Activated CD4-positive, CD25-positive, alpha-beta regulatory T cell treated with anti-CD3 and anti-CD28 coated beads, Interleukin-2, amount 50 U/mL, for 24 hours (primary cell): ENCODE results near the gene BRPF1.
"Not testable (repeated sequence)": the region's sequence is repeated elsewhere in the genome, so short reads cannot be mapped to it uniquely, and the experiment has no call there.

Experiments
- ATAC-seq, 2 donors: fragments of 150-1000 bp; cut with Tn5 transposase; one replicate each; pipeline ENCODE4 v1.10.0; 2021; ENCODE audit warnings: mild to moderate bottlenecking in 1 of 2, moderate library complexity in 1 of 2

BRPF1 gene

DNA sequence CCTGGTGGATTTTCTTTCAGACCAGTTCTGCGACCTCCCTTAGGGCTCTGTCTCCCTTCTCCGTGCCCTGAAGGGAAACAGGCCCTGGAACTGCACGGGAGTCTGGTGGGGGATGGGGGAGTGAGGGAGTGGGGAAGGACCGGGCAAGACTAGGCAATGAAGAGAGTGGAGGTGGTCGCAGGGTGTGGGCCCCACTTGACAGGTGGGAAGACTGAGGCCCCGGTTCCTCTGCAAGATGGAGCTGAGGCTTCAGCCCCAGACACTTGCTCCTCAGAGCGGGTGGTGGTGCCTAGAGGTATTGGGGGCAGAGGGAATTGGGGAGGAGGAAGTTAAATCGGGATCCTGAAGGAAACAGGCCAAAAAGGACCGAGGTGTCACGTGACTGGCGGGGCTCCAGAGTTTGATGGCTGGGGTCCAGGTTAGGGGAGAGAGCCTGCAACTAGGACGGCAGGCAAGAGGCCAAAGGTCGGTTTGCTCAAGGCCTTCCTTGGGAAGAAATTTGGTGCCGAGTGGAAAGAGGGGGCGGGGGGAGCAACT, 38.8 kb downstream of the BRPF1 start:
- ATAC-seq = no peak

DNA sequence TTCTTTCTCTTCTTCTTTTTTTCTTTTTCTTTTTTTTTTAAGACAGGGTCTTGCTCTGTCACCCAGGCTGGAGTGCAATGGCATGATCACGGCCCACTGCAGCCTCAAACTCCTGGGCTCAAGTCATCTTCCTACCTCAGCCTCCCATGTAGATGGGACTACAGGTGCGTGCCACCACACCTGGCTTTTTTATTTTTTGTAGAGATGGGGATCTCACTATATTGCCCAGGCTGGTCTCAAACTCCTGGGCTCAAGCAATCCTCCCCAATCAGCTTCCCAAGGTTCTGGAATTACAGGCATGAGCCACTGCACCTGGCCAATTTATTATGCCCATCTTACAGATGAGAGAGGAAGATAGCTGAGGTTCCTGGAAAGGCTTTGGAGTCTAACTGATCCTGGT, 39.5 kb downstream of the BRPF1 start:
- not testable (repeated sequence) for ATAC-seq

DNA sequence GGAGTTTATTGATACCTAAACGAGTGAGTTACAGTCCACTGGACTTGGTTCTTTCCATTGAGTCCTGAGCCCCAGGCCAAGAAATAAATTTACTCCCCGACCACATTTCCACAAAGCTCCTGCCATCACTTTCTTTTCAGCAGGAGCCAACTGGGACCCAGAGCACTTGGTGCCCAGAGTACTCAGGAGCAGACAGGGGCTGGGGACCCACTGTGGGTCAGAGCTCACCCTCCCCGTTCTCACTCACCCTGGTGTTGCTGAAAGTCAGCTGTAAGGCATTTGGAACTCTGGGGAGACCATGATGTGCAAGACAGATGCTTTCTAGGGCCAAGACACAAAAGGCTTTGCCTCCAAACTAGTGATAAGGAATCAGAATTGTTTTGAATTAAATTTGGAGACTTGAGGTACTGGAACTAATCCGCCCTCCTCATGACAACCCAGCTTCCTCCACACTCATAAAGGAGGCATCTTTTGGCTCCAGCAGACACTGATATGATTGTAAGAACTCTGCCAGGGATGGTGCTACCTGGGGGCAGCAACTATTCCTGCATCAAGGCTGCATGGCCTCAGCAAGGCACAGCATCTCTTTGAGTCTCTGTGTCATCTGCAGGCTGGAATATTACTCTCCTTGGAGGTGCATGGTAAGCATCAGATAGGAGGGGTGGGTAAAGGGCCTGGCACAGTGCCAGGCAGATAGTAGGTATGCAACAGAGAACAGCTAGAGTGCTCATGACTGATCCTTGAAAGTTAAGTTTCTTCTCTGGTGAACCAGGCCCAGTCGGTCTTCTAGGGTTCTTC, 45.6 kb downstream of the BRPF1 start:
- ATAC-seq = no peak

DNA sequence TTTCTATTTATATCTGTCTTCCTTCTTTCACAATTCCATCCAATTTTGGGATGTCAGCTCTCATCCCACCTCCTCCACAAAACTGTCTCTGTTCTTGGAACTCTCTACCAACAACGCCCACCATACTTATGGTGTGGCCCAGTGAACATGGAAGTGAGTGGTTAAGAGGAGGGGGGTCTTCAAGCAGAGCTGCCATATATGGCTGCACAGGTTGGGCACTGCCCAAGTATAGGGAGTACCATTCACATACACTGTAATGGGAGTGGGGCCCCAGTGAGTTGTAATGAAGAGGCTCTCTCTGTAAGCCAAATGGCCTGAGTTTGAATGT, 46.1 kb downstream of the BRPF1 start:
- ATAC-seq = peak; percentile 34 to 39

DNA sequence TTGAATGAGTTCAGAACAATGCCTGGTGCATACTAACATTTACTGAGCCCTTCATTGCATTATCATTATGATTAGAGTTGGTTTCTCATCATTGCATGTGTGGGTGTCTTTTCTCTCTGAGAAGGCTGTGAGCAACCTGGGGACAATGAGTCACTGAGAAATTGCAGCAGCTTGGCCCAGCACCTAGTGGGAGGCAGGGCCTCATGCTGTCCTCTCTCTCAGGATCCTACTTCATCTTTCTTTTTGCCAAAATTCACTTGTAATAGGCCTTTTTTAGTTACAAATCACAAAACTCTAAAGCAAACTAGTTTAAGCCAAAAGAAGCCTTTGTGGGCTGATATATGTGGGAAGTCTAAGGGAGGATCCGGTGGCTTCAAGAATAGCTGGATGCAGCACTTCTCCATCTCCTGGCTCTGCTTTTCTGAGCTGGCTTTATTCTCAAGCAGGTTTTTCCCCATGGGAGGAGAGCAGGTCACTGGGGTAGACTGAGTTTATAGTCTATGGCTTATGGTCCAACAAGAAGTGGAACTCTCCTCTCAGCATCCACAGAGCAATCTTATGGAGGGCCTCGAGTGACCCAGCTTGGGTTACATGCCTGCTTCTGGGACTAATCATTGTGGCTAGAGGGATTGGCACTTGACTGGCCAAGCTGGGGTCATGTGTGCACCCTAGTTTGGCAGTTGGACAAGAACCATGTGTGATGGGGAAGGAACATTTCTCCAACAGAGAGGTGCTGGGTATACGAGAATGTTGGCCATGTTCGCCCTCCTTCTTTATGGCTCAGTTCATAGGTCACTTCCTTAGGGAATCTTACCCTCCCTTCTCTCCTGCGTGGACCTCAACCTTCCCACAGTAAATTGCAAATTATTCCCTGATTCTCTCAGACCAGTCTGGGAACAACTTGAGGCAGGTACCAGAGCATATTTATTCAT, 46.9 kb downstream of the BRPF1 start:
- ATAC-seq = peak; percentile 96 to 97

DNA sequence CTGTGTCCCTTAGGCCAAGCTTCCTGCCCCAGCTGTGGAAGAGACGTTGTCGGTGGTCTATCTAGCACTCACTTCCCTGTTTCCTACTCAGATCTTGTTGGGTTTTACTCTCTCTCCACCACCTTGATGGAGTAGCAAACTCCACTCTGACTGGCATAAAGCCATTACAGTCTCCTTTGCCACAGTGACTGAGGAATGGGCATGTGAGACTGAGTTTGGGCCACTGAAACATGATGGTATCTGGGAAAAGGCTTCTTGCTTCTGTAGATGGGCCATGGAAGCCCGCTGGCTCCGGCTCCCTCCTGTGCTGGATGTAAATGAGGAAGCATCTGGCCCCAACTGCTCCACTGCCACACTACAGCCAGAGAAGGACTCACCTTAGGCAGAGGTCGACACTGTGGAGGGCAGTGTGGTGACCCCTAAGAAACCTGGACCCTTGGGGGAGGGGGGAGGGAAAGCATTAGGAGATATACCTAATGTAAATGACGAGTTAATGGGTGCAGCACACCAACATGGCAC, 47.6 kb downstream of the BRPF1 start:
- no peak for ATAC-seq

DNA sequence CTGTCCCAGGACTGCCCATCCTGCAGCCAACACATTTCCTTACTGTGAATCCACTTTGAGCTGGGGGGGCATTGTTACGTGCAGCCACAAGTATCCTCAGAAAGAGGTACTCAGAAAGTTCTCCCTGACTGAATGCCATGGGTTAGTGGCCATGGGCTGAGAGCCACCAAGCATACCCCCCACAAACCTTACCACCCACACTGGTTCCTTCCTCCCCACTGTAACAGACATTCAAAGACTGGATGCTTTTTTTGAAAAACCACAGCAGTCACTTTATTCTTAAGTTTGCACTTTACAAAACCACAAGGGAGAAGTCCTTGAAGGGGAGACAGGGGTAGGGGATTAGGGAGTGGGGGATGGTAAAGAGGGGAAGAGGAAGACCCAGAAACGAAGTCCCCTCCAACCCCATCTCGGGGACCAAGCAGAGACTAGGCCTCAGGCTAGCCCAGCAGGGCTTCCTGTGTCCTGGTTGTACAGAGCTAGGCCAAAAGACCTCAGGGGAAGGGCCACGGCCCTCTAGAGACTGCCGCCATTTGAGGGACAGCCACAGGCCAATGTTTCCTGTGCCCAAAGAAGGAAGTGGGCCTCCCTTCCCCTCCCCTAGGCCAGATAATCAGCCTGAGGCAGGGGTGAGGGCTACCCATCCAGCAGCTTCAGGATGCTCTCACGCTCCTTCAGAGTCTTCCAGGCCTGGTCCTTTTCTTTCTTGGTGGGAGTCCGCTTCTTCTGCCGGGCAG, 48.4 kb downstream of the BRPF1 start:
- ATAC-seq = peak; percentile 6 to 33

DNA sequence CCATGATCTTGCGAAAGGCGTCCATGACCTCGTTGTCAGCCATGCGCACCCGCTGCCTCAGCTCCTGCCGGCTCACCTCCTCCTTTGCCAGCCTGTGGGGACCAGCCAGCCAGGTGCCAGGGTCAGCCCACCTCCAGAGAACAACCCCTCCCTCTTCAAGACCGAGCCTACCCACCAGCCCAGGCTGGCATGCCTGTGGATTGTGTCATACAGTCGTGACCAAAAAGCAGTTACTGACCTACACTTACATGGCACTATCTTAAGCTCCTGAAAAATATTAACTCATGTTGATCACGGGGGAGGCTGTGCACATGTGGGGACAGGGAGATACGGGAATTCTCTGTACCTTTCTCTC, 48.9 kb downstream of the BRPF1 start:
- no peak for ATAC-seq

DNA sequence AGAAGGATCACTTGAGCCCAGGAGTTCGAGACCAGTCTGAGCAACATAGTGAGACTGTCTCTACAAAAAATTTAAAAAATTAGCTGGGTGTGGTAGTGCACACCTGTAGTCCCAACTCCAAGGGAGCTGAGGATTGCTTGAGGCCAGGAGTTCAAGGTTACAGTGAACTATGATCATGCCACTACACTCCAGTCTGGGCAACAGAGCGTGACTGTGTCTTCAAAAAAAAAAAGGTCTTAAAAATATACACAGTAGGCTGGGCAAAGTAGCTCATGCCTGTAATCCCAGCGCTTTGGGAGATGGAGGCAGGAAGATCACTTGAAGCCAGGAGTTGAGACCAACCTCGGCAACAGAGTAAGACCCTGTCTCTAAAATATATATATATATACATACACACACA, 49.4 kb downstream of the BRPF1 start:
- ATAC-seq = no peak

DNA sequence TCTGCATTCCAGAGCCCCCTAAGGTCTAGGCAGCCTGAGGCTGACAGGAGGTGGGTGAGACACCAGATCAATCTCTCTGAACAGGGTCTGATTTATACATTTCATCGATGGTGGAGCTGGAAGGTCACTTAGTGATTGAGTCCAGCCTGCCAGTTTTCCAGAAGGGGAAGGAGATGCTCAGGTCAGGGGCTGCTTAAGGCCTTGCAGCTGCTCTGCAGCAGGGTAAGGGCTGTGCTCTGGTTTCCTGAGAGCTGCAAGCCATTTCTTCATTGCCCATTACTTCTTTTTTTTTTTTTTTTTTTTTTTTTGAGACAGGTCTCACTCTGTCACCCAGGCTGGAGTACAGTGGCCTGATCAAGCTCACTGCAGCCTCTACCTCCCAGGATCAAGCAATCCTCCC, 50.0 kb downstream of the BRPF1 start:
- ATAC-seq = no peak

DNA sequence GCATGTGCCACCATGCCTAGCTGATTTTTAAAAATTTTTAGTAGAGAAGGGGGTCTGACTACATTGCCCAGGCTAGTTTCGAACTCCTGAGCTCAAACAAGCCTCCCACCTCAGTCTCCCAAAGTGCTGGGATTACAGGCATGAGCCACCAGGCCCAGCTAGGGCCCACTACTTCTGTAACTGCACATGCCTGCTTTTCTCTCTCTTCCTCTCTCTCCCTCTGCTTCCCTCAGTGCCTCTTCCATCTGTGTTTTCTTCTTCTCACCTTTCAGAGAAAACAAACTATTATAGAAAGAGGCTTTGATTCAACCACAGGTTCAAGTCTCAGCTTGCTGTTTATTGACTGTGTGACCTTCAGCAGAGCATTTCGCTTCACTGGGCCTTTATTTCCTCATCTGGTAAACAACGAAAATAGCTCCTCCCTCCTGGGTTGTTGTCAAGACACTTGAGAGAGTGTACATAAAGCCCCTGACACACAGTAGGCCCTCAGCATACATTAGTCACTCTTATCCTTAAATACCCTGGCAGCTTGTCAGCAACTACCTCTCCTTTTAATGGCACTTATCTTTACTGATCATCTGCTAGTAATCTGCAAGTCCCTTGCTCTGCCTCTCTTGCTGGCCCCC, 50.6 kb downstream of the BRPF1 start:
- no peak for ATAC-seq

DNA sequence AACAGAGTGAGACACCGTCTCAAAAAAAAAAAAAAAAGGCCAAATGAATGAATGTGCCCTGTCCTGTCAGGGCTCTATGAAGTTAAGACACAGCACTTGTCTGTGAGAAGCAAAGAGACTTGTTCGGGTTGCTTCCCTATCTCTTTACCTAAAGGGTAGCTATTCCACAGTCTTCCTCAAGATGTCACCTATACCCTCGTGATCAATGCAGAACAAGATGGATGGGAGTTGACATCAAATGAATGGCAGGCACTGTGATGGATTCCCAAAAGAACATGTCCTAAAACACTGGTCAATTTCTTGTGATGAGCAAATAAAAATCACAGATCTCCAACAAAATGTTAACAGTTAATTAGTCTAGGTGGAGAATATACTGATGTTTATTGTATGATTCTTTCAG, 51.2 kb downstream of the BRPF1 start:
- ATAC-seq = no peak

DNA sequence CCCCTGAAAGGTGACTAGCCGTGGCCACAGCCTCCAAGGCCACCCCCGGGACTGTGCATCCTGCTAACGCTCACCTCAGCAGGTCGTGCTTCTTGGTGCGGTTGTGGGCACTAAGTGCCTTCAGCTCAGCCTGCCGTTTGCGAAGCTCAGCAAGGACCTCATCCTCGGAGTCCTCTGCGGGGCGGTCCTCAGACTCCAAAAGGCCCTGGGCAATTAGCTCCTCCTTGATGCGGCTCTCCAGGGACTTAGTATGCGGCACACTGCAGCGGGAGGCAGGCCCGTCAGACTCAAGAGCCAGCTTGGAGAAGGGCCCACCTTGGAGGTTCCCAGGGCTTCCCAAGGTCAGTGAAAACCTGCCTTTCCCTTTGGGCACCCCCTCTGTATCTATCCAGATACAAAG, 52.4 kb downstream of the BRPF1 start:
- ATAC-seq = no peak

DNA sequence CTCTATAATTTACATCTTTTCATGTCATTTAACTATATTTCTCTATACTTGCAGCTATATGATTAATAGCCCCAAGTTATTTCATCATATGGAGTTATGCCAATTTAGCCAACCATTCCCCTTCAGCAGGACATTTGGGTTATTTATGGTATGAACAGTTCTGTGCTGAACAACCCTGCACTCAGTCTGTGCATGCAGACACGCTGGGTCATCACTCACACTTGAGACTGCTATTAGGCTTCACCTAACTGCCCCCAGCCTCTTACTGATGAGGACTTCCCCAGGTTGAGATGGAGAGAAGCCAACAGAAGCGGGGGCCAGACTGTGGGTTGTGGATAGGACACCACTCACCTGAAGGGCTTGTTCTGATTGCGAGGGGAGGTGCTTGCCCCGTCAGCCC, 53.4 kb downstream of the BRPF1 start:
- ATAC-seq = no peak

DNA sequence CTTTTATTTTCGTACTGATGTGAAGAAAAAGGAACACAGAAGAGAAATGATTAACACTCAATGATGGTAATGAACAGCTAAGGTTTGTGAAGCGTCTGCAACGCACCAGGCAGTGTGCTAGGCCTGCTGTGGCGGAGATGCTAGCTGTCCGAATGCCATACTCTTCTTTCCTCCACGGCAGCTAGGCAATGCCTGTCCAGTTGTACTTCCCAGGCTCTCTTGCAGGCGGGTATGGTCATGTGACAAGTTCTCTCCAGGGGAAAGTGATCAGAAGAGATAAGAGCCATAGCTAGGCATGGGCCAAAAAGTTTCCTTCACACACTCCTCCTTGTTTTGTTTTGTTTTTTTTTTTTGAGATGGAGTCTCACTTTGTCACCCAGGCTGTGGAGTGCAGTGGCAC, 54.1 kb downstream of the BRPF1 start:
- ATAC-seq = no peak

DNA sequence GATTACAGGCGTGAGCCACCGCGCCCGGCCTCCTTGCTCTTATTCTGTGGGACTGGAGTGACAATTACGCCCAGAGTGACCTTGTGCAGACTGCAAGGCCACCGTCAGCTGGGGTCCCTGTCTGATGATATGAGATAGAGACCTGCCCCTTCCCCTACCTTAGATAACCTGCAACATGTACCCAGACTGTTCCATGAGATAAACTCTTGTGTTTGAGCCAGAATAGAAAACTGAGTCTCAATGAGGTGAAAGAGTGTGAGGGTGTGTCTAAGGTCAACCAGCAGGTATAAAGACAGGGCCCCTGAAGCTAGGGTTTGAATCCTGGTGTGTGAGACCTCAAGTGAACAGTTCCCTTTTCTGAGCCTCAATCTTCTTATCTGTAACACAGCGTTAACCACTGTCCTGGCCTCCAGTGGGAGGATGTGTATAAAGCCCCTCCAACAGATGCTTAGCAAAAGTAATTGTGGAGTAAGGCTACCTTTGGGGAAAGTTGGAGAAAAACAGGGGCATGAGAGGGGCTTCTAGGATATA, 54.7 kb downstream of the BRPF1 start:
- ATAC-seq = no peak

DNA sequence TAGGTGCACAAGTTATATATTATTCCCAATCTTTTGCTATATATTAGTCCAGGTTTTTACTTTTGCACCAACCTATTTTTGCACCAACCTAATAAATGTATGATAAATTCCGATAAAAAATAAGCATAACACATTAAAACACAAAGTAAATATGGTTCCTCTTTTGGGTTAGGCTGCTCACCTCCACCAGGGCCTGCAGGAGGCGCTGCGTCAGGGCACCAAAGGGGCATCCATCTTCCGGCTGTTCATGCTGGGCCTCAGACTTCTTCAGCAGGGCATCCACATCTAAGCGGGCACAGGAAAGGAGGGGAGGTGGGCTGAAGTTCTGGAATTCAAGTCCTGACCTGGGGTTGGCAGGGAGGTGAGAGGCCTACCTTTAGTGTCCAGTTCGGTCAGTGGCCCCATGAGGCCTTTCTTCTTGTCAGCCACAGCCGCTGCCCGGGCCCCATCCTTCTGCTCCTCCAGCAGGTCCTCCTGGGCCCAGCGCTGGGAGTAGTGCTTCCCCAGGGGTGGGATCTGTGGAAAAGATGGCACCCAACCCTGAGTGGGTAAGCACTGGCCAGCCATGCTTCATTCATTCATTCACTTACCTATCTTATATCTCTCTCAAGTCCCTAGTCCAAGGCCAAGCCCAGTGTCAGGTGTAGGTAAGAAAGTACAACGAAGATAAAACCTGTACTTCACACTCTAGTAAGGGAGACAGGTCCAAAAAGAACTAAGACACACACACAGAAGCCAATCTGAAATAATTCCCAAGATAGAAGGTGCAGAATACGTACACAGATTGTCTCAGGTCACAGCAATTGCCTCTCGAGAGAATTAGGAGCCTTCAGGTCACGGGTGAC, 55.5 kb downstream of the BRPF1 start:
- ATAC-seq = peak; percentile 1

DNA sequence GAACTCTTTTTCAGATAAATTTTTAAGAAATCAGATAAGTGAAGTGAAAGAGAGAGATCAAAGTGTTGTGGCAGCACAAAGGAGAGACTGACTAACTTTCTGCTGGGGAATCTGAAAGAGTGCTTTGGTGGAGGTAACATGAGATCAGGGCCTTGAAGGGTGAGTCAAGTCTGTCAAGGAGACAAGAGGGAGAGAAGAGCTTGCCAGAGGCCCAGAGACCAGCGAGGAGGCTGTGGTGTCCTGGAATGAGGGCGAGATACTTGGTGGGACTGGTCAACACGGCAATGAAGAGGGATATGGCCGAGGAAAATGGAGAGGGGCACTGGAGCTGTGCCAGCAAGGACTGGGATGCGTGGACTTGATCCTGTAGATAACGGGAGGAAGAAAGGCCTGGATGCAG, 56.2 kb downstream of the BRPF1 start:
- ATAC-seq = peak; percentile 63

DNA sequence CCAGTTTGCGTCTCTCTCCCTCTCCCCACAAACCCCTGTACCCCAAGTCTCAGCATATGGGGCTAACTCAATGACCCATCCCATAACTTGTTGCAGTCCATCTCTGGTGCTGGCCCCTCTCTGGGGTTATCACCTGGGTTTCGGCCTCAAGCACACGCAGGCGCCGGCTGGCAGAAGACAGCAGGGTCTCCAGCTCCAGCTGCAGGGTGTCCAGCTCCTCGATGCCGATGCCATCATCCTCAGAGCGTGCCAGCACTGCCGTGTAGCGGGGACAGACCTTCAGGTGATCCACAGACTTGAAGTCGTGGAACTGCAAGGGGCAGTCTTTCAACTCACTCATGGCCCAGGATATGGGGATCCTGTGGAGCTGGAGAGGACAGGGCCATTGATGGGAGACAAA, 59.6 kb downstream of the BRPF1 start:
- no peak for ATAC-seq

DNA sequence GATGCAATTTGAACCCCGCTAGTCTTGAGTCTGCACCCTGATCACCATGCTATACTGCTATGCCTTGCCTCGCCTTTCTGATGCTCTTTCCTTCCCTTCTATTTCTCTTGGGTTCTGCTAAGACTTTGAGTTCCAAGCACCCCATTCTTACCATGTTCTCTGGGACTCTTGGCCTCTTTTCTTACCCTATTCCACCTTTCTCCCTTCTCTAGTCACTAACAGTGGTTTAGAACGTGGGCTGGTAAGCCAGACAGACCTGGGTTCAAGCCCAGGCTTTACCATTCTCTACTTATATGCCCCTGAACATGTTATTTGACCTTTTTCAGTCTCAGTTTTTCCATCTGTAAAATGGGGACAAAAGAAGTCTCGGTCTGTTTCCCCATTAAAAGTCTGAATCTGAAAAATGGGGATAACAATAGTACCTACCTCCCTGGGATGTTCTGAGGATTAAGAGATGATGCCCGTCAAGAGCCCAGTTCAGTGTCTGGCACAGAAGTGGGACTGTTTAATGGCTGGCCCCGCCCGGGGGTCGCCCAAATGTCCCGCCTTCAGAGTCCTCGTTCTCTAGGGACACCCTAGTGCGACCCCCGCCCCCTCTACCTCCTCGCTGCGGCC, 60.4 kb downstream of the BRPF1 start:
- ATAC-seq = no peak
